ENCODE measurements around the gene MEAK7.

MEAK7 gene

DNA sequence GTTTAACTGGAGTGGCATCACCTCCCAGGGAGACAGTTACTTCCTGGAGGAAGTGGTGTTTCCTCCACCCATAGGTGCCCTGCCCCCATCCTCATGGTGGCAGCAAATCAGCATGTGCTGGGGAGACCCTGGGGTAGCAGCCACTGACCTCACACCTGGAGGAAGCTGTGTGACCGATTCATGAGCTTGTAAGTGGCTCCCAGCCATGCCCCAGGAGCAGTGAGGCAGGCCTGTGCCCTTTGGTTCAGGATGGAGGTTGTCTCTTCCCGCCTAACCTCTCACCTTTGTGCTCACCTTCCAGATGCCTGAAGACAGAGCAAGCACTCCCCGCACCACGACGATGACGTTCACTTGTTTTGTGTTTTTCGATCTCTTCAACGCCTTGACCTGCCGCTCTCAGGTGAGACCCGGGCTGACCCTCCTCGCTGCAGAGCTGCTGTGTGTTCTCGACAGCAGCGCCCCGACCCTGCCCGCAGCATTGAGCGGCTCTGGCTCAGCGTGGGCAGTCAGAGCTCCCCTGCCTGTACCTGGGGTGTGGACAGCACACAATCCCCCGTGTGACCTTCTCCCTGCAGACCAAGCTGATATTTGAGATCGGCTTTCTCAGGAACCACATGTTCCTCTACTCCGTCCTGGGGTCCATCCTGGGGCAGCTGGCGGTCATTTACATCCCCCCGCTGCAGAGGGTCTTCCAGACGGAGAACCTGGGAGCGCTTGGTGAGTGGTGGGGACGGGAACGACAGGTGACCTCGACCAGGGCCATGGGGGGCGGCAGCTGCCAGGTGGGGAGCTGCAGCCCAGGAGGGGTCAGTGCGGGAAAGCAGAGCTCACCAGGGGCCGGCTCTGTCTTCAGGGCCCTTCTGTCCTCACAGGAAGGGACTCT, 42.8 kb downstream of the MEAK7 start:
- TF ChIP-seq POLR2AphosphoS5 (IDR thresholded peaks at IDR 0.05; ENCODE audit: low read depth, low read length) = no peak
- TF ChIP-seq FOXP2 (optimal IDR thresholded peaks at IDR 0.05; ENCODE audit: borderline replicate concordance, extremely low read depth, extremely low read length, insufficient read depth) = no peak
- TF ChIP-seq TAF1 (IDR thresholded peaks at IDR 0.05; ENCODE audit: borderline replicate concordance, insufficient read depth, low read length) = no peak
- no peak for TF ChIP-seq SIN3A (IDR thresholded peaks at IDR 0.05; ENCODE audit: borderline replicate concordance, insufficient read depth, low read length)
- no peak for TF ChIP-seq REST (IDR thresholded peaks at IDR 0.05; ENCODE audit: insufficient read depth in 1 of 2, low read depth in 2 of 2, low read length in 2 of 2)

- no peak for TF ChIP-seq POLR2AphosphoS5 (IDR thresholded peaks at IDR 0.05; ENCODE audit: low read depth, low read length)
- no peak for TF ChIP-seq TAF1 (IDR thresholded peaks at IDR 0.05; ENCODE audit: borderline replicate concordance, insufficient read depth, low read length)
Observed at GRCh38 chr16:84461029-84461412, 43.4 kb downstream of the MEAK7 start.

DNA sequence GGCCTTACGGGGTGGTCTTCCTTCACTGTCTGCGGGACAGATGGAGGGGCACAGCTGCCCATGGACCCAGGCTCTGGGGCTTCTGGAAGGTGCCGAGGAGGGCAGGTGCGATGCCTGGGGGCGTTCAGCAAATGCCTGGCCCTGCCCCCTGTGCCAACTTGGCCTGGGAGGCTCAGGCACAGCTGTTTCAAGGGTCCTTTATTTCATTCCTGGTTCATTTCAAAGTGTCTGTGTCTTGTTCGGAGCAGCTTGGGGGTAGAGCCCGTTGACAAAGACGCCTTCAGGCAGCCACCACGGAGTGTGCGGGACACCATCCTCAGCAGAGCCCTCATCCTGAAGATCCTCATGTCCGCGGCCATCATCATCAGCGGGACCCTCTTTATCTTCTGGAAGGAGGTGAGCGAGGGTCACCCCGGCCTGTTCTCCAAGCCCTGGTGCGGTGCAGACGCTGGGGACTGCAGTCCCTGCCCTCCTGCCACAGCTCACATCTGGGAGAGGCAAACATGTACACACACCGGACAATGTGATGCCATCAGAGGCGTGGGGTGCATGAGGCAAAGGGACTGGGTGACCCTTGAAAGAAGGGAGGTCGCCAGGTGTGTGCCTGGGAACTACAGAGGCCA, 43.9 kb downstream of the MEAK7 start:
- TF ChIP-seq POLR2AphosphoS5 (IDR thresholded peaks at IDR 0.05; ENCODE audit: low read depth, low read length) = no peak
- no peak for TF ChIP-seq FOXP2 (optimal IDR thresholded peaks at IDR 0.05; ENCODE audit: borderline replicate concordance, extremely low read depth, extremely low read length, insufficient read depth)
- TF ChIP-seq TAF1 (IDR thresholded peaks at IDR 0.05; ENCODE audit: borderline replicate concordance, insufficient read depth, low read length) = no peak
- no peak for TF ChIP-seq SIN3A (IDR thresholded peaks at IDR 0.05; ENCODE audit: borderline replicate concordance, insufficient read depth, low read length)
- TF ChIP-seq REST (IDR thresholded peaks at IDR 0.05; ENCODE audit: insufficient read depth in 1 of 2, low read depth in 2 of 2, low read length in 2 of 2) = no peak

DNA sequence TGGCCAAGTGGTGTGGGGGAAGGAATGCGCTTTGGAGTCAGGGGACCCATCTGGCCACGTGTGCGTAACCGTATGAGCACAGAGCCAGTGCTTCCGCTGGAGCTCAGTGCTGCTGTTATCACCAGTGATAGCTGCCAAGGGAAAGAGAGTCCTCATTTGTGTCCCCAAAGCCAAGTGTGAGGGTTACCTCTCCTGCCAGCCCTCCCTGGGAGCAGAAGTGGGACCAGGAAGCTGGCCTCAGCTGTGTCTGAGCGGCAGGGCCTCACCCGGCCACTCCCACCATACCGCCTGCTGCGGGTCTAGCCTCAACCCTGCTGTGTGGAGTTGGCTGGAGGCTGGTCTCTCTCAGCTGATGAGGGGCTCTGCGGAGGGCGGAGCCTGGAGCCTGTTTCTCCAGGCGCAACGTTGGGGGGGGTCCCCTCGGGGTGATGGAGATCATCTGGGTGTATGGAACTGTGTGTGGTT, 44.5 kb downstream of the MEAK7 start:
- TF ChIP-seq SIN3A (IDR thresholded peaks at IDR 0.05; ENCODE audit: borderline replicate concordance, insufficient read depth, low read length) = no peak
- TF ChIP-seq REST (IDR thresholded peaks at IDR 0.05; ENCODE audit: insufficient read depth in 1 of 2, low read depth in 2 of 2, low read length in 2 of 2) = no peak
- TF ChIP-seq POLR2AphosphoS5 (IDR thresholded peaks at IDR 0.05; ENCODE audit: low read depth, low read length) = no peak
- TF ChIP-seq TAF1 (IDR thresholded peaks at IDR 0.05; ENCODE audit: borderline replicate concordance, insufficient read depth, low read length) = no peak
- TF ChIP-seq FOXP2 (optimal IDR thresholded peaks at IDR 0.05; ENCODE audit: borderline replicate concordance, extremely low read depth, extremely low read length, insufficient read depth) = no peak

DNA sequence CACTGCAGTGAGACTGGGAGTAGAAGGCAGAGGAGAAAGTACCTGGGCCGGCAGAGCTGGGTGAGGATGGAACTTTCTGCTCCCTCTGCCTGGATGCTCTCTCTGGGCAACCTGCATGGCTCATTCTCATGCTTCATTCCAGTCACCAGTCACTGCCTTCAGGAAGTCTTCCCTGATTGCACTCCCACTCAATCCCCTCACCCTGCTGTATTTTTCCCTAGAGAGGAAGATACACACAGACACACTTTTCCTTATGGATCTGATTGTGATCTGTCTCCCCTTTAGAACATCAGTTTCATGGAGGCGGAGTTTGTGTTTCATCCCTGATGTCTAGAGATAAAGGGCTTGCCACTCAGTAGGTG, 44.9 kb downstream of the MEAK7 start:
- TF ChIP-seq FOXP2 (optimal IDR thresholded peaks at IDR 0.05; ENCODE audit: borderline replicate concordance, extremely low read depth, extremely low read length, insufficient read depth) = no peak
- no peak for TF ChIP-seq SIN3A (IDR thresholded peaks at IDR 0.05; ENCODE audit: borderline replicate concordance, insufficient read depth, low read length)
- TF ChIP-seq TAF1 (IDR thresholded peaks at IDR 0.05; ENCODE audit: borderline replicate concordance, insufficient read depth, low read length) = no peak
- TF ChIP-seq POLR2AphosphoS5 (IDR thresholded peaks at IDR 0.05; ENCODE audit: low read depth, low read length) = no peak

Measured in PFSK-1 (cell line).